NK-92 (cell line): ENCODE data around the gene C11orf58.

ENCODE experiments used
- DNase-seq: peaks from one replicate; lab custom pipeline; 2025; ENCODE audit not compliant: unreplicated experiment; lab: John Stamatoyannopoulos, UW

Gene C11orf58

GRCh38 chr11:16800382-16800781 lies 61.9 kb downstream of the C11orf58 start:
- DNase-seq: no peak

GRCh38 chr11:16801288-16801980 lies 63.0 kb downstream of the C11orf58 start:
- no peak for DNase-seq

GRCh38 chr11:16804104-16804947 lies 65.9 kb downstream of the C11orf58 start:
- DNase-seq: no peak

GRCh38 chr11:16805938-16806337 lies 67.5 kb downstream of the C11orf58 start:
- no peak for DNase-seq

- DNase-seq: no peak
Measured at GRCh38 chr11:16806791-16807190, 68.3 kb downstream of the C11orf58 start.

- DNase-seq: no peak
Measured at GRCh38 chr11:16807306-16807705, 68.9 kb downstream of the C11orf58 start.
